ENCODE results near the gene GARIN1A. TPM values are rescaled to one million over a fixed set of nuclear protein-coding genes. Genes with fewer than 3 reads are reported as not detected.

Gene GARIN1A
- total and polyA plus RNA-seq, 10 of the 15 experiments (the other 5 are each of a cell fraction or from before 2014, with no cell fraction given): 0.04 to 0.43 (median 0.23) TPM; not detected in 1

GRCh38 chr7:128693373-128694015 is 21.4 kb downstream of the GARIN1A start (continued):
- TF ChIP-seq PAX8 (IDR thresholded peaks at IDR 0.05) (no peak), EZH2 (IDR thresholded peaks at IDR 0.05; ENCODE audit: borderline replicate concordance, control insufficient read depth, low read depth, low read length) (no peak), HDAC2 (IDR thresholded peaks at IDR 0.05) (no peak), ASH2L (IDR thresholded peaks at IDR 0.05; ENCODE audit: borderline replicate concordance, low read depth) (no peak)

GRCh38 chr7:128694738-128695137 is 22.6 kb downstream of the GARIN1A start:
- FAIRE-seq: no peak
- no peaks in the 10 kb centered on the region for H3K79me2 ChIP-seq (ENCODE audit: control insufficient read depth, insufficient read depth, low read length)

More at GRCh38 chr7:128694738-128695137, 22.6 kb downstream of the GARIN1A start:
- in situ Hi-C loops (cut with MboI): no loop called here
- Histone ChIP-seq H3K4me1 (ENCODE audit: control insufficient read depth, insufficient read depth, low read length) (no peaks in the 10 kb centered on the region), H3K27ac (ENCODE audit: control insufficient read depth, insufficient read depth) (no peak overlapping the region), H3K36me3 (ENCODE audit: control insufficient read depth in 2 of 2, insufficient read depth in 2 of 2, low read length in 1 of 2) (no peaks in the 10 kb centered on the region), H3K4me3 (no peak overlapping the region), H4K20me1 (ENCODE audit: control insufficient read depth, insufficient read depth) (no peaks in the 10 kb centered on the region), H2AFZ (ENCODE audit: control insufficient read depth, low read depth, low read length) (no peak overlapping the region), H3K4me2 (ENCODE audit: control insufficient read depth, insufficient read depth) (no peak overlapping the region), H3K9me3 (replicated peaks; ENCODE audit: control insufficient read depth, insufficient read depth, low read length) (no peaks in the 10 kb centered on the region), H3K27me3 (replicated peaks in 1 of 2; ENCODE audit: control insufficient read depth in 2 of 2, insufficient read depth in 2 of 2, low read length in 1 of 2) (peaks cover 3 to 11% of the 10 kb centered on the region in 2 experiments), H3K9ac (ENCODE audit: control insufficient read depth, insufficient read depth, low read length) (no peak overlapping the region)
- intact Hi-C loops (cut with micrococcal nuclease; ENCODE audit: unreplicated experiment): no loop called here
- TF ChIP-seq GATAD2B (conservative IDR thresholded peaks at IDR 0.05; ENCODE audit: low read depth): no peak
- ChIA-PET SMC1A (ENCODE audit: uncharacterized antibody, unreplicated experiment) (no interaction called here), CTCF (interaction anchor here (0.8 to 1.5 kb wide), 2 partner anchors 20 to 189 kb away, joined by 3 to 6 read pairs; a partner anchor contains a TSS), POLR2A (no interaction called here), RAD21 (ENCODE audit: unreplicated experiment) (no interaction called here)
- 15% methylated on average over 2 of the region's 2 CpGs for WGBS (ENCODE audit: insufficient coverage, insufficient replicate concordance, low lambda C conversion rate, missing lambda C conversion rate)
- no peak for ATAC-seq
- BruUV-seq (replicated peaks): no TSS peak
- DNase-seq (ENCODE audit: low read depth, low spot score): no peak

All from GM12878 (cell line).